HepG2 (cell line): ENCODE data around the gene TMEM214.

ENCODE experiments used
- ATF2 ChIP-seq: sonication (generic); formaldehyde crosslinking; IDR thresholded peaks from 2 replicates; pipeline ENCODE4 v1.4.0; 2020; ENCODE audit warnings: missing genetic modification reagents
- HNRNPLL ChIP-seq: fragments of 200-400 bp; formaldehyde crosslinking; IDR thresholded peaks from 2 replicates; pipeline ENCODE4 v1.6.1; 2017; ENCODE audit warnings: mild to moderate bottlenecking, low read depth, low read length; ENCODE audit not compliant: poor library complexity, severe bottlenecking
- POLR2A ChIP-seq, 2 experiments: IDR thresholded peaks; 2 replicates each; pipeline ENCODE4 v1.6.1; 2011; ENCODE audit warnings: low read depth in 2 of 2, low read length in 2 of 2, mild to moderate bottlenecking in 1 of 2, moderate library complexity in 1 of 2; ENCODE audit not compliant: insufficient read depth in 1 of 2
- REST ChIP-seq, 2 experiments: IDR thresholded peaks; 2 replicates each; pipeline ENCODE4 v1.6.1; 2011 to 2012; ENCODE audit warnings: low read length in 2 of 2, borderline replicate concordance in 1 of 2, low read depth in 1 of 2, mild to moderate bottlenecking in 1 of 2, moderate library complexity in 1 of 2
- YY1 ChIP-seq: IDR thresholded peaks from 2 replicates; pipeline ENCODE4 v1.6.1; 2011; ENCODE audit warnings: low read length, low read depth, moderate library complexity, mild to moderate bottlenecking; ENCODE audit not compliant: insufficient read depth, insufficient replicate concordance
- ZBTB26 ChIP-seq: IDR thresholded peaks from 2 replicates; pipeline ENCODE4 v1.6.1; 2016; ENCODE audit warnings: missing compliant biosample characterization, missing genetic modification reagents, borderline replicate concordance
- TF ChIP-seq, protein P1 (sequence below): sonication (generic); formaldehyde crosslinking; IDR thresholded peaks from 2 replicates; pipeline ENCODE4 v1.5.0; 2020; ENCODE audit warnings: mild to moderate bottlenecking, missing genetic modification reagents, moderate library complexity

- TF ChIP-seq, protein P1, sequence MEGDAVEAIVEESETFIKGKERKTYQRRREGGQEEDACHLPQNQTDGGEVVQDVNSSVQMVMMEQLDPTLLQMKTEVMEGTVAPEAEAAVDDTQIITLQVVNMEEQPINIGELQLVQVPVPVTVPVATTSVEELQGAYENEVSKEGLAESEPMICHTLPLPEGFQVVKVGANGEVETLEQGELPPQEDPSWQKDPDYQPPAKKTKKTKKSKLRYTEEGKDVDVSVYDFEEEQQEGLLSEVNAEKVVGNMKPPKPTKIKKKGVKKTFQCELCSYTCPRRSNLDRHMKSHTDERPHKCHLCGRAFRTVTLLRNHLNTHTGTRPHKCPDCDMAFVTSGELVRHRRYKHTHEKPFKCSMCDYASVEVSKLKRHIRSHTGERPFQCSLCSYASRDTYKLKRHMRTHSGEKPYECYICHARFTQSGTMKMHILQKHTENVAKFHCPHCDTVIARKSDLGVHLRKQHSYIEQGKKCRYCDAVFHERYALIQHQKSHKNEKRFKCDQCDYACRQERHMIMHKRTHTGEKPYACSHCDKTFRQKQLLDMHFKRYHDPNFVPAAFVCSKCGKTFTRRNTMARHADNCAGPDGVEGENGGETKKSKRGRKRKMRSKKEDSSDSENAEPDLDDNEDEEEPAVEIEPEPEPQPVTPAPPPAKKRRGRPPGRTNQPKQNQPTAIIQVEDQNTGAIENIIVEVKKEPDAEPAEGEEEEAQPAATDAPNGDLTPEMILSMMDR (CRISPR knock-in tag): no peak
- TF ChIP-seq REST (IDR thresholded peaks at IDR 0.05; ENCODE audit: borderline replicate concordance in 1 of 2, low read depth in 1 of 2, low read length in 2 of 2): no peak
- TF ChIP-seq HNRNPLL: no peak
- TF ChIP-seq ZBTB26 (CRISPR knock-in tag): peak; percentile 45; the same call in 1 of the 2 replicates
- no peak for TF ChIP-seq YY1
- no peak for TF ChIP-seq POLR2A (IDR thresholded peaks at IDR 0.05; ENCODE audit: insufficient read depth in 1 of 2, low read depth in 2 of 2, low read length in 2 of 2)
- no peak for TF ChIP-seq ATF2 (CRISPR knock-in tag)
Measured at GRCh38 chr2:27071990-27072830, 39.4 kb downstream of the TMEM214 start.
